Erythroblast (primary cell): ENCODE measurements around the gene FAM50B.

Experiments used
- GATA1 ChIP-seq: IDR thresholded peaks from 2 replicates; pipeline ENCODE4 v1.6.1; 2011; ENCODE audit warnings: low read depth, mild to moderate bottlenecking, control low read depth, low read length, moderate library complexity
- POLR2A ChIP-seq: IDR thresholded peaks from 2 replicates; pipeline ENCODE4 v1.6.1; 2011; ENCODE audit warnings: mild to moderate bottlenecking, low read length

DNA sequence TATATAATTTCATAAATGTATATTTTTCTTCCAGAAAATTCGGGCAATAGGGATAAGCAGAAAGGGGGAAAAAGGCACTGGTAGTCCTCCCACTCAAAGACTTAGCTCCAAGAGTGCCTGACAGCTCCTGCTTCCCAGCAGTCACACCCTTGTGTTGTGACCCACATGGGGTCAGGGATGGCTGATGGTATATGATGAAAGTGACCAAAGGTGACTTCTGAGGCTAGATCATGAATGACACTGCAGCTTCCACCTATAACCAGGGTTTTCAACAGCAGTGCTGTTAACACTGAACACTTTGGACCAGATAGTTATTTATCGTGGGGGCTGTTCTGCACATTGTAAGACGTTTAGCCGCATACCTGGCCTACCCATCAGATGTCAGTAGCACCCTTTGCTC lies 22.3 kb downstream of the FAM50B start:
- TF ChIP-seq POLR2A (no peak), GATA1 (no peak)
